ENCODE measurements around the gene SAAL1.

- TF ChIP-seq CTCF (IDR thresholded peaks at IDR 0.05), result no peak
- no peak for TF ChIP-seq EZH2 (IDR thresholded peaks at IDR 0.05)
- TF ChIP-seq EZH2phosphoT487 (IDR thresholded peaks at IDR 0.05), result no peak
These were observed 26.5 kb upstream of the SAAL1 start, which contains the start of gene MRGPRX3 for GRCh38 chr11:18132341-18132740.

Measured in neural progenitor cell (in vitro differentiated cells).